ENCODE results near the gene MMP15. TPM values are rescaled to one million over a fixed set of nuclear protein-coding genes. Genes with fewer than 3 reads are reported as not detected.

MMP15 gene
- total and polyA plus RNA-seq, 2 of the 4 experiments (the other 2 are of a cell fraction), result 0.18 to 0.56 TPM

DNA sequence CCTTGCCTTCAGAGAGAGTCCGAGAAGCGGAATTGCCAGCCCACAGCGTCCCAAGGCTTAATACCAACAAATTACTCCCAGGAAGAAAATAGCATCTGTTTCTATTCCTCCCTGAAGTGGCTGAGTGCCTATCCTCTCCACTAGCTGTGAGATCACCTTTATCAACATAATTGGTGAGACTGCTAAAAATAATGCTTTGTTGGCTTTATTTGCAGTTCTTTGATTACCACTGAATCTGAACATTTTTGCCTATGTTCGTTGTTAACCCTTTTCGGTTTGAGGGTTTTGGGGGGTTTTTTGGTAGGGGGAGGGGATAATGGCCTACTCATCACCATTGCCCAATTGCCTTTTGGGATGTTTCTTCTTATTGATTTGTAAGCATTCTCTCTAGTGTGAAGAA is 31.0 kb downstream of the MMP15 start:
- Histone ChIP-seq H4K5ac (ENCODE audit: low read depth, low read length) (no peak overlapping the region), H3K27ac (ENCODE audit: insufficient read depth, low read length) (no peak overlapping the region), H2BK120ac (ENCODE audit: low read depth, low read length) (no peak overlapping the region), H3K79me1 (ENCODE audit: low read depth in 1 of 2, low read length in 2 of 2) (no peaks in the 10 kb centered on the region), H2BK15ac (ENCODE audit: low read depth, low read length) (no peak overlapping the region), H2AK9ac (replicated peaks; ENCODE audit: low read depth, low read length, poor library complexity) (no peak overlapping the region), H3K18ac (ENCODE audit: low read depth, low read length) (no peak overlapping the region), H3K4ac (ENCODE audit: low read depth, low read length) (no peak overlapping the region), H3K23ac (ENCODE audit: low read depth, low read length) (no peak overlapping the region), H2BK5ac (ENCODE audit: low read depth, low read length, poor library complexity, severe bottlenecking) (no peak overlapping the region), H3K4me3 (ENCODE audit: insufficient read depth, low read depth, low read length) (no peak overlapping the region), H2BK20ac (ENCODE audit: low read depth, low read length) (no peak overlapping the region), H3K9ac (ENCODE audit: low read depth, low read length) (no peak overlapping the region), H3K56ac (ENCODE audit: extremely low read depth, insufficient read depth, low read length) (no peak overlapping the region), H4K20me1 (ENCODE audit: insufficient read depth, low read length) (no peaks in the 10 kb centered on the region), H3K4me1 (ENCODE audit: control insufficient read depth, insufficient read depth, low read length) (no peaks in the 10 kb centered on the region), H3K36me3 (ENCODE audit: control insufficient read depth, insufficient read depth, low read length) (no peaks in the 10 kb centered on the region), H4K91ac (ENCODE audit: insufficient read depth, low read depth, low read length) (no peak overlapping the region), H3K9me1 (ENCODE audit: insufficient read depth, low read length) (no peaks in the 10 kb centered on the region), H3K4me2 (ENCODE audit: low read depth, low read length) (no peak overlapping the region), H4K8ac (ENCODE audit: low read depth in 2 of 2, low read length in 2 of 2) (no peak overlapping the region), H3K14ac (replicated peaks; ENCODE audit: low read depth, low read length) (no peak overlapping the region), H2AK5ac (ENCODE audit: low read depth, low read length) (no peak overlapping the region), H3K9me3 (ENCODE audit: control insufficient read depth, insufficient read depth, low read length) (no peaks in the 10 kb centered on the region), H2AFZ (replicated peaks; ENCODE audit: low read length, poor library complexity) (no peak overlapping the region), H3K27me3 (ENCODE audit: control insufficient read depth, insufficient read depth, low read length) (peaks cover 18% of the 10 kb centered on the region)
- dilution Hi-C loops (cut with HindIII; ENCODE audit: low sequenced_read_pairs, unreplicated experiment), result no loop called here
- in situ Hi-C loops (cut with MboI; ENCODE audit: low sequenced_read_pairs), result no loop called here
- DNase-seq (no peak), ATAC-seq (ENCODE audit: low read depth) (no peak)
- POLR2A ChIA-PET (ENCODE audit: unreplicated experiment), result no interaction called here
- no TSS peak for BruUV-seq (replicated peaks)
- no peak for TF ChIP-seq RAD21 (IDR thresholded peaks at IDR 0.05; ENCODE audit: low read length)
- TF ChIP-seq, protein P1, sequence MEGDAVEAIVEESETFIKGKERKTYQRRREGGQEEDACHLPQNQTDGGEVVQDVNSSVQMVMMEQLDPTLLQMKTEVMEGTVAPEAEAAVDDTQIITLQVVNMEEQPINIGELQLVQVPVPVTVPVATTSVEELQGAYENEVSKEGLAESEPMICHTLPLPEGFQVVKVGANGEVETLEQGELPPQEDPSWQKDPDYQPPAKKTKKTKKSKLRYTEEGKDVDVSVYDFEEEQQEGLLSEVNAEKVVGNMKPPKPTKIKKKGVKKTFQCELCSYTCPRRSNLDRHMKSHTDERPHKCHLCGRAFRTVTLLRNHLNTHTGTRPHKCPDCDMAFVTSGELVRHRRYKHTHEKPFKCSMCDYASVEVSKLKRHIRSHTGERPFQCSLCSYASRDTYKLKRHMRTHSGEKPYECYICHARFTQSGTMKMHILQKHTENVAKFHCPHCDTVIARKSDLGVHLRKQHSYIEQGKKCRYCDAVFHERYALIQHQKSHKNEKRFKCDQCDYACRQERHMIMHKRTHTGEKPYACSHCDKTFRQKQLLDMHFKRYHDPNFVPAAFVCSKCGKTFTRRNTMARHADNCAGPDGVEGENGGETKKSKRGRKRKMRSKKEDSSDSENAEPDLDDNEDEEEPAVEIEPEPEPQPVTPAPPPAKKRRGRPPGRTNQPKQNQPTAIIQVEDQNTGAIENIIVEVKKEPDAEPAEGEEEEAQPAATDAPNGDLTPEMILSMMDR (conservative IDR thresholded peaks at IDR 0.05; ENCODE audit: low read depth, low read length), result no peak
- TF ChIP-seq NFE2L2 (IDR thresholded peaks at IDR 0.05; ENCODE audit: low read depth, low read length), result no peak
- TF ChIP-seq RFX5 (IDR thresholded peaks at IDR 0.05; ENCODE audit: low read depth, low read length), result no peak
- TF ChIP-seq, protein P2, sequence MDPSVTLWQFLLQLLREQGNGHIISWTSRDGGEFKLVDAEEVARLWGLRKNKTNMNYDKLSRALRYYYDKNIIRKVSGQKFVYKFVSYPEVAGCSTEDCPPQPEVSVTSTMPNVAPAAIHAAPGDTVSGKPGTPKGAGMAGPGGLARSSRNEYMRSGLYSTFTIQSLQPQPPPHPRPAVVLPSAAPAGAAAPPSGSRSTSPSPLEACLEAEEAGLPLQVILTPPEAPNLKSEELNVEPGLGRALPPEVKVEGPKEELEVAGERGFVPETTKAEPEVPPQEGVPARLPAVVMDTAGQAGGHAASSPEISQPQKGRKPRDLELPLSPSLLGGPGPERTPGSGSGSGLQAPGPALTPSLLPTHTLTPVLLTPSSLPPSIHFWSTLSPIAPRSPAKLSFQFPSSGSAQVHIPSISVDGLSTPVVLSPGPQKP (IDR thresholded peaks at IDR 0.05; ENCODE audit: borderline replicate concordance, low read depth, low read length), result no peak
- no peak for TF ChIP-seq POLR2A (IDR thresholded peaks at IDR 0.05; ENCODE audit: low read depth, low read length)
- TF ChIP-seq BHLHE40 (IDR thresholded peaks at IDR 0.05; ENCODE audit: low read depth, low read length), result no peak
- TF ChIP-seq RCOR1 (IDR thresholded peaks at IDR 0.05; ENCODE audit: insufficient replicate concordance, low read length), result no peak
- no peak for TF ChIP-seq MAZ (IDR thresholded peaks at IDR 0.05; ENCODE audit: borderline replicate concordance, low read depth, low read length)
- no peak for TF ChIP-seq CEBPB (IDR thresholded peaks at IDR 0.05; ENCODE audit: low read depth, low read length)
- TF ChIP-seq CHD1 (IDR thresholded peaks at IDR 0.05; ENCODE audit: low read depth, low read length), result no peak
- TF ChIP-seq FOS (IDR thresholded peaks at IDR 0.05; ENCODE audit: low read depth, low read length), result no peak
- TF ChIP-seq SMC3 (IDR thresholded peaks at IDR 0.05; ENCODE audit: low read depth, low read length), result no peak
- no peak for TF ChIP-seq MXI1 (IDR thresholded peaks at IDR 0.05; ENCODE audit: borderline replicate concordance, low read depth, low read length)
- TF ChIP-seq, protein P3, sequence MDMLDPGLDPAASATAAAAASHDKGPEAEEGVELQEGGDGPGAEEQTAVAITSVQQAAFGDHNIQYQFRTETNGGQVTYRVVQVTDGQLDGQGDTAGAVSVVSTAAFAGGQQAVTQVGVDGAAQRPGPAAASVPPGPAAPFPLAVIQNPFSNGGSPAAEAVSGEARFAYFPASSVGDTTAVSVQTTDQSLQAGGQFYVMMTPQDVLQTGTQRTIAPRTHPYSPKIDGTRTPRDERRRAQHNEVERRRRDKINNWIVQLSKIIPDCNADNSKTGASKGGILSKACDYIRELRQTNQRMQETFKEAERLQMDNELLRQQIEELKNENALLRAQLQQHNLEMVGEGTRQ (IDR thresholded peaks at IDR 0.05; ENCODE audit: low read depth, low read length), result no peak
- TF ChIP-seq MAFK (IDR thresholded peaks at IDR 0.05; ENCODE audit: low read depth, low read length), result no peak
- intact Hi-C loops (cut with micrococcal nuclease), result no loop called here
- CTCF ChIA-PET, result interaction anchor here (0.6 to 0.7 kb wide), 2 partner anchors 60 to 452 kb away, joined by 3 to 4 read pairs; no protein-coding TSS in a partner anchor
- WGBS, 2 experiments (ENCODE audit: extremely low coverage in 2 of 2, insufficient read length in 1 of 2), result 82% methylated on average over 3 of the region's 5 CpGs; no CpG with 5 or more reads in 1 of the 2 experiments

Data from IMR-90 (cell line).